Mucosa of gallbladder (tissue), 1 donor: ENCODE results near the gene ITGA2B. TPM values are rescaled to one million over a fixed set of nuclear protein-coding genes. Genes with fewer than 3 reads are reported as not detected.
"Not testable (repeated sequence)": the region's sequence is repeated elsewhere in the genome, so short reads cannot be mapped to it uniquely, and the experiment has no call there.

Experiments
- DNase-seq: peaks from one replicate; pipeline ENCODE4 v3.0.0-alpha.2; 2020; ENCODE audit warnings: low spot score
- total RNA-seq: library from RNA; stranded (reverse); gene quantifications from one replicate; pipeline ENCODE4 v1.2.1, GENCODE V29; 2021
- donor health status: DM: no; HTN: no; CAD: no.

The ITGA2B gene
- total RNA-seq, 1 donor from 2014 or later, result 2.9 TPM

GRCh38 chr17:44330263-44330662 is 59.2 kb downstream of the ITGA2B start:
- DNase-seq, result not testable (repeated sequence)

GRCh38 chr17:44329516-44329915 is 59.9 kb downstream of the ITGA2B start:
- DNase-seq, result not testable (repeated sequence)

DNA sequence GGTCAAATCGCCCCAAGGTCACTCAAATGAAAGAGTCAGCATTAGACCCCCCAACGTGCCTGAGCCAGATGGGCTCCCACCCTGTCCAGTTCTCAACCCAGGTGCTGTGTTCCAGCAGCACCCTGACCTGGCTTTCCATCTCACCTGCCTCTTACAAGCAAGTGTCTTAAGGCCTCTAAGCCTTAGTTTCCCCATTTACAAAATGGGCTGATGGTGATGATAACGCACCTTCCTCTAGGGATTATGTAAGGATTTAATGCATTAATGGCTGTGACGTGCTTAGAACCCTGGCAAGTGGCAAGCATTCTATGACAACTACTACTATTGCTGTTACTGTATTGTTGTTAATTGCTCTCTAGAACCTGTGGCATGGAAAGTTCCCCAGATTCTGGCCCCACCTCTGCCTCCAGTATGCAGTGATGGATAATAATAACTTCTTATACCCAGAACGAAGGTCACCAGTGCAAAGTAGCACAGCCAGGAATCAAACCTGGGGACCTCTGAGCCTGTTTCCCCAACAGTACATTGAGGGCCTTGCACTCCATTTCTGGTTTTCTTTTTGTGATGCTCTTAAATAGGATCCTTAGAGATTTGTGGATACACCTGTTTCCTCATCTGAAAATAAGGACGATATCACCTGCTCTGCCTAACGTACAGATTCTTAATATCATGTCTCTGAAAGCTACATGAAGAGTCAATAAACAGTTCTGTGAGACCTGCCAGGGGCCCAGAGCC is 61.6 kb downstream of the ITGA2B start:
- DNase-seq, result no peak

GRCh38 chr17:44326861-44327444 is 62.5 kb downstream of the ITGA2B start:
- peak; percentile 97 for DNase-seq

DNA sequence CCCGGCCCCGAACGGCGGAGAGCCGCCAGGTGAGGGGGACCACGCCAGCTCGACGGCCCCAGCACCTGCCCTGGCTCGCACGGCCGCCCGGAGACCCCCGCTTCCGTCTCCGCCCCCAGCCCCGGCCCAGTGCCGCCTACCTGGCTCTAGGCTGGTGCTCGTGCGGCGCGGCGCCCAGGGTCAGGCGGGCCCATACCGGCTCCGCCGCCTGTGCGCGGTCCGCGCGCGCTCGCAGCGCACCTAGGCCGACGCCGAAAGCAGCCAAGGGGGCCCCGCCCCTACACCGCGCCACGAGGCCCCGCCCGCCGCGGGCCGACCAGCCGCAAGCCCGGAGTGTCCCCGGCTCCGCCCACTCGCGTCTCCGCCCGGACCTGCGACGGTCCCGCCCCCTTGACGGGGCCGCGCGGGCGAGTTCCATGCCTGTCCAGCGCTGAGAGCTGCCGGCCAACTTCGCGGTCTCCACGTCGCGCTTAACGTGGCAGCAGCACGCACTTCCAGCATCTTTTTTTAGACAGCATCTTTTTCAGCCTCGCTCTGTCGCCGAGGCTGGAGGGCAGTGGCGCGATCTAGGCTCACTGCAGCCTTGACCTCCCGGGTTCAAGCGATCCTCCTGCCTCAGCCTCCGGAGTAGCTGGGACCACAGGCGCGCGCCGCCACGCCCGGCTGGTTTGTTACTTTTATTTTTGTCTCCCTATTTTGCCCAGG is 64.7 kb downstream of the ITGA2B start, which contains the start of gene SLC25A39:
Gene SLC25A39 (minus strand): TSS at position 253 of the 705 bp plus-strand sequence. CDS start 1,261 bp downstream, outside the sequence.
- DNase-seq, result peak; percentile 95

GRCh38 chr17:44324092-44324570 is 65.3 kb downstream of the ITGA2B start:
- DNase-seq, result no peak

DNA sequence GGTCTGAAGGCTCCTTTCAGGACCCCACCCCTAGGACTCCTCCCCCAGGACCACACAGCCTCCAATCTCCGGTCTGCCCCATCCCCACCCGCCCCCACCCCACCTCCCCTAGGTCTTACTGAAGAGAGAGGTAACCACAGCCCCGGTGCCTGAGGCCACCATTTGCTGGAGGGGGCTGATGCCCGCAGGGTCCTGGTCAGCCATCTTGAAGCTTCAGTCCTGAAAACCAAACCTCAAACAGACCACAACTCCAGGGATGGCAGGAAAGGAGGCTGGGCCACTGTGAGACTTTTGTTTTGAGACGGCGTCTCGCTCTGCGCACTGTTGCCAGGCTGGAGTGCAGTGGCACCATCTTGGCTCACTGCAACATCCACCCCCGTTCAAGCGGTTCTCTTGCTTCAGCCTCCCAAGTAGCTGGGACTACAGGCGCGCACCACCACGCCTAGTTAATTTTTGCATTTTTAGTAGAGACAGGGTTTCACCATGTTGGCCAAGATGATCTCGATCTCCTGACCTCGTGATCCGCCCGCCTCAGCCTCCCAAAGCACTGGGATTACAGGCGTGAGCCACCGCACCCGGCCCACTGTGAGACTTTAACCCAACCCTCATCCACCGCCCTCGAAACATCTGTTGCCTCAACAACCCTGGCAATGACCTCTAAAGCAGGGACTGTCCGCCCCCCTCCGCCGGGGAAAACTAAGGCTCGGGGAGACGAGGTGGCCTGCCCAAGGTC is 65.9 kb downstream of the ITGA2B start:
- no peak for DNase-seq

GRCh38 chr17:44322236-44322895 is 67.1 kb downstream of the ITGA2B start:
- no peak for DNase-seq

Other genes starting within 250 kb of the ITGA2B start
- 1.0 TPM for gene HROB, start 247.7 kb downstream of the ITGA2B start, total RNA-seq
- gene ASB16, start 218.9 kb downstream of the ITGA2B start, total RNA-seq, result 0.58 TPM
- gene TMUB2, start 202.7 kb downstream of the ITGA2B start, total RNA-seq, result 49.4 TPM
- gene ATXN7L3, start 189.8 kb downstream of the ITGA2B start, total RNA-seq, result 77.0 TPM
- gene UBTF, start 170.0 kb downstream of the ITGA2B start, total RNA-seq, result 95.6 TPM
- 0.37 TPM for gene SLC4A1, start 121.5 kb downstream of the ITGA2B start, total RNA-seq
- gene RUNDC3A, start 81.0 kb downstream of the ITGA2B start, total RNA-seq, result 1.4 TPM
- 140 TPM for gene SLC25A39, start 64.8 kb downstream of the ITGA2B start, total RNA-seq
- 385 TPM for gene GRN, start 44.3 kb downstream of the ITGA2B start, total RNA-seq
- 4.0 TPM for gene FAM171A2, start 25.8 kb downstream of the ITGA2B start, total RNA-seq
- gene GPATCH8, start 113.8 kb upstream of the ITGA2B start, total RNA-seq, result 33.3 TPM
- gene FZD2, start 167.8 kb upstream of the ITGA2B start, total RNA-seq, result 7.7 TPM